NCI-H748 (cell line): ENCODE results near the gene PRR20G.

ENCODE experiments used
- DNase-seq: peaks from one replicate; lab custom pipeline; 2025; ENCODE audit not compliant: unreplicated experiment; lab: John Stamatoyannopoulos, UW

The PRR20G gene

GRCh38 chr3:127264794-127265514 is 22.9 kb downstream of the PRR20G start:
- DNase-seq, result no peak

GRCh38 chr3:127264292-127264691 is 23.6 kb downstream of the PRR20G start:
- DNase-seq, result no peak

DNA sequence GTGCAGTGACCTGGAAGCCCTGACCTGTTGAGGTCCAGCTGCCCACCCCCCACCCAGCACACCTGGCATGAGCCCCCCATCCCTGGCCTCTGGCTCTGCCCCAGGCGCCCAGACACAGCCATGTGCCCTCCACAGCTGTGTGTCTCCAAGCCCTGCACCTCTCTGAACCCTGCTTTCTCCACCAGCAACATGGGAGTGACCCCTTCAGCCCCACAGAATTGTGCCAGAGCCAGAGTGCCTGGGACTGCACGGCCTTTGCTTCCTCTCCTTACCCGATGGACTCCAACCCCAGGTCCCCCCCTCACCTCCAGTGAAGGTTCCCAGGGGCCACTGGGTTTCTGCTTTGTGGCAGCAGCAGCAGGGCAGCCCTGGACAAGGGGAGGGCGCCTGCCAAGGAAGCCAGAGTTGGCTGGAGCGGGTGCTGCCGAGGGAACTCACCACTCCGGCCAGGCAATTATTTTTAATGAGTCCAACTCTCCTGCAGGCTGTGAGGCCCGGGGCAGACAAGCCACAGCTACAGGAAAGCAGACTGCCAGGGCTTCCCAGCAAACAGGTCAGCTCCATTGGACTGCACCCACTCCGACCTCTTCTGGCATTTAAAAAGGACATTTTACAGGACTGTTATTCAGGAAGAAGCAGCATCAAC is 24.1 kb downstream of the PRR20G start:
- DNase-seq, result no peak

GRCh38 chr3:127263037-127263436 is 24.8 kb downstream of the PRR20G start:
- no peak for DNase-seq

DNA sequence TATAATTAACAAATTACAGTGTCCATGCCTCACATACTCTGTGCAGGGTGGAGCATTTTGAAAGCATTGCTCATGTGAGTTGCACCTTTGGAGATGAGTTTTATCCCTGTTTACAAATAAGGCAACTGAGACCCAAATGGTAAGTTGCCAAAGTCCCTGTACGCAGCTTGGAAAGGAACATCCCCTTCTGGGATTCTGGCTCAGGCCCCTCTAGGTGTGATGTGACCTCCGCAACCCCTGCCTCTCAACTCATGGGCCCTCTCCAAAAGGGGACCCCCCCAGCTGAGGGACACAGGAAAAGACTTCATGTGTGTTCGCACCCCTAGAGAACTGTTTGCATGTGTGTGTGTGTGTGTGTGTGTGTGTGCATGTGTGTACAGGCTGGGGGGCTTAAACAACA is 25.3 kb downstream of the PRR20G start:
- DNase-seq, result no peak

GRCh38 chr3:127261925-127262324 is 25.9 kb downstream of the PRR20G start:
- no peak for DNase-seq

GRCh38 chr3:127260826-127261555 is 26.9 kb downstream of the PRR20G start:
- no peak for DNase-seq

DNA sequence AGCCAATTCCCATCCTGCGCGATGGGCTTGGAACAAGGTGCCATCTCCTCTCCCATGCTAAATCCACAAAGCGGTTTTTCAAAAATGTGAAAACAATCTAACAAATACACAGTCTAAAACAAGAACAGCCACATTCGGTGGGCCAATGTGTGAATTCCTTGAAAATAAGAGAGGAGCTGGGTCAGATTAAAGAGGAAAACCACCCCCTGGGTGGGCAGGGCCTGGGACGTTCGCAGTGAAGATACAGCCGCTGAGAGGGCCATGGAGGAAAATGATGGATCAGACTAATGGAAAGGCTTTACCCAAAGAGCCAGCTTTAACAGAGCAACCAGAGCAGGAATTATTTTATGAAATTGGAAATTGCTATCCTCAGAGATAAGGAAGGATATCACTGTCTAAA is 27.4 kb downstream of the PRR20G start:
- DNase-seq, result no peak

GRCh38 chr3:127259882-127260281 is 28.0 kb downstream of the PRR20G start:
- no peak for DNase-seq

DNA sequence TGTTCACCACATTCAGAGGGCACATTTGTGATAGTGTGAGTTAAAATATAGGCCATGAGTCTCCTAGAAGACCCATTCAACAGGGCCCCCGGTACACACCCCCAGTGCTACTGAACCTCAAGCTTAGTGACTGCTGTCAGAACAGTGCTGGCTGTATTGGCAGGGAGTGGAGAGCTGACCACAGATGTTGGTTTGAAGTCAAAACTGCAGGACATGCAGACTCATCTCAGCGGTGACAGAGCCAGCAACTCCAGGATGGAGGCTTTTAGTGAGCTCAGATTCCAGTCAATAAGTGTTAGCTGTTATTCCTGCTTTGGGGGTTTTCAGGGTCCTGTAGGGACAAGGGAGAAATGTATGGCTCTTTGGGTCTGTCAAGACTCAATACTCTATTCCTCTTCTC is 29.1 kb downstream of the PRR20G start:
- DNase-seq, result no peak

DNA sequence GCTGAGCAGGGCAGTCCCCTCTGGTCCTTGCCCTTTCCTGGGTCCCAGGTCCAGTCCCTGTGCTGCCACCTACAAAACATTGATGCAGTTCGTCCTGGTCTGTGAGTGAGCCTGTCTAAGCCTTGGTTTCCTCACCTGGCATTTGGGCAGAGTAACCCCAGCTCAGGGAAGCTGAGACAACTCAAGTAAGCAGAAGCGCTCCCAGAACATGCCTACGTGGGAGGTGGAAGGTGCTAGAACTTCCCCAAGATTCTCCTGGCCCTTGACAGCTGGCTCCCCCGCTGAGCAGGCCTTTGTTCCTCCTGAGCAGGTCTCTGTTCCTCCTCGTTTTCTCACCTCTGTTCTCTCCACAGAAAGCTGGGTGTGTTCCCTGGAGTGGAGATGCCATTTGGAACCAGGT is 30.5 kb downstream of the PRR20G start:
- DNase-seq, result no peak

DNA sequence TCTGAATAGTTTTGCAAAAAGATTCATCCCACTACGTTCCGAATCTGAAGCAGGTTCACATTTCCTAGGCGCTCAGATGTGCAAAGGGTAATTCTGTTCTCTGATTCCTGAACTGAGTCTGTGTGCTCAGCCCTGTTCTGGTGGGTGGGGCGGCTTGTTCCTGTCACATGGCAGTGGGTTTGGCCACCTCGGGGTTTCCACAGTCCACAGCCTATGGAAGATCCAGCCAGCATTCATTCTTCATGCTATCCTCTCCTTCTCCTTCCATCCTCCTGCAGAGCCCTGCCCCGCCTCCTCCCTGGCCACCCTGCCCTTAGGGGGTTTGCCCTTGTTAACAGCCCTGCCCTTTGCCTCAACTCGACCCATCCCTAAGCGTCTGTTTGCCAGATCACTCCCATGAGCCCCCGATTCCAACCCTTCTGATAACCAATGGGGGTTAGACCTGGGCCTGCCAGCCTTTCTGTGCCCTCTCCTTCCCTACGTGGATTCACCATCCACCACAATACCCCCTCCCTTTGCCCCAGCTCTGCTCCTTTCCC is 31.0 kb downstream of the PRR20G start:
- DNase-seq, result no peak

- DNase-seq, result no peak
Observed at GRCh38 chr3:127256138-127256537, 31.7 kb downstream of the PRR20G start.

DNA sequence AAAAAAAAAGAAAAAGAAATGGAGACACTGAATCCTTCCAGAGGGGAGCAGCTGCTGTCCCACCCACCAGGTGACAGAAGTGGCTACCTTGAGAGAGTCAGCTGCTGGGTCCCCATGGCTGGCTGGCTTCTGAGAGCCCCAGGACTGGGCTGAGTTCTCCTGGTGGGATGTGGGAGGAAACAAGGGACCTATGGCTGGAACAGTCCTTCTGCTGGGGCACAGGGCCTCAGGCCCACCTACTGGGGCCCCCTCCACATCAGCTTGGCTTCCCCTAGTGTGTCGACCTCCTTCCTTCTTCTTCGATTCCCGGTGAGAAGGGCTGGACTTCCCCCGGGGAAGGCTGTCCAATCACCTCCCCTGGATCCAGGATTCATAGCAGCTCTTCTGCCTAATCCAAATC is 32.3 kb downstream of the PRR20G start:
- DNase-seq, result no peak

DNA sequence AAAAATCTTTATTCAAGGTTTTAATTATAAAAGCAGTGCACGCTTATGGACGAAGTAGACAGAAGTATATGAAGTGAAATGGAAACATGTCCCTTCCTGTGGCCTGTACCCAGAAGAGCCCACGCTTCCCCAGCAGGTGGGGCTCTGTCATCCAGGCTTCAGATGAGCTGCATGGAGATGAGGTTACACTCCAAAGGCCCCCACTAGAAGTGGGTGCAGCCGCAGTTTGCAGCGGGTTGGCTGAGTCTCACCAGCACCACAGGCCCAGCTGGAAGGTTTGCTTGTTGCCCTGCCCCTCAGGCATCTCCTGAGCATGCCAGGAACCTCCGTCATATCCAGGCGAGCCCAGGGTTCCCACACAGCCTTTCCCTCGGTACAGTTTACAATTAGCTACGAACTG is 33.1 kb downstream of the PRR20G start:
- peak; percentile 10 for DNase-seq

DNA sequence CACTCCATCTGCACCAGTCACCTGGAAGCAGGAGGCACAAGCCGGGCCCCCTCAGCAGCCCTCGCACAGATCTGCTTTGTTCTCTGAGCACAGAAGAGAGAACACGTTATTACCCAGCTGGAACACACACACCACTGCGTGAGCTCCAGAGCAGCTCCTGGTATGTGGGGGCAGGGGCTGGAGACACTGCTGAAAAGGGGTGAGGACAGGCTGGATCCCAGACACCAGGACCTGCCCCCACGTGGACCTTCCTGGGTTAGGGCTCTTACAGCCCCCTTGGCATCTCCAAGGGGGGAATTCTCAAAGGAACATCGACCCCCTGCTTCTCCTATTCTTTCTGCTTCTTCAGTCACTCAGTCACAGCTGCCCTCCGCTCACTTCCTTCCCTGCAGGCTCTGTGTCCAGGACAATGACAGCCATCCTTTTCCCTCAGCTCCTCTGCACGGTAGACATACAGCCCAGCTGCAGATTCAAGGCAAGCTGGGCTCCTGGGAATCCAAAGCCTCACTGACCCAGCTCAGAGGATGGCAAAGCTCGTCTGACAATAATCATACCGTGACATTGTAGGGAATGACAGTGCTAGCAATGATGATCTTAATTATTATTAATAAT is 33.7 kb downstream of the PRR20G start:
- no peak for DNase-seq

DNA sequence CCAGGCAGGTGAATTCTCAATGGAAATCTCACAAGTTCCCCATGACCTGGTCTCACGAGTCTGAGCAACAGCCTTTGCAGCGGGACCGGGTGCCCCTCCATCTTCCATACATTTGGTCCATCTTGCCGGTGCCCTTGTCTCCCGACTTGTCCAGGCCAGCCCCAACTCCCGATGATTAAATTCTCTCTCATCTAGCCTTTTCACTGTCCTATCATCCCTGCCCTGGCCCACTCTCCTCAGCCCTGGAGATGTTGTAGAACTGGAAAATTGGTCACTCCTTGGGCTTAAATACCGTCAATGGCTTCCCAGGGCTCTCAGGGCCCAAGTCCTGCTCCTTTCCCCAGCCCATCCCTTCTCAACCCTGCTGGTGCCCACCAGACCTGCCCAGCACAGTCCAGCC is 34.4 kb downstream of the PRR20G start:
- no peak for DNase-seq

DNA sequence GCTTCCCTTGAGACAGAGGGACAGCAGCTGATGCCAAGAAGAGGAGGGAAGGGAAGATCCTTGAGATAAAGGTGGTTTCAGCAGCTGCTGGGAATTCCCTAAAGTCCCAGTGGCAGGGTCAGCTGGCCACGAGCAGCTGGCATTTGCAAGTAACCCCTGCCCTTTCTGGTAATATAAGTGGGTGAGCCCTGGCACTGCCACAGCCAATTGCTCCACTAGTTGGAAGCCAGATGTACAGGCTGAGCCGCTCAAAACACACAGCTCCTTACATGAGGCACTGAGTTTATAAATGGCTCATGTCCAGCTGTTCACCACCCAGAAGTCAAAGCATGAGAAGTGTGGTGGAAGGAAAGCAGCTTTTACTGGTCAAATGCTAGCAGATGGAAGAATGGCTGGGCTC is 35.4 kb downstream of the PRR20G start:
- DNase-seq, result no peak

GRCh38 chr3:127250032-127250431 is 37.8 kb downstream of the PRR20G start:
- no peak for DNase-seq

DNA sequence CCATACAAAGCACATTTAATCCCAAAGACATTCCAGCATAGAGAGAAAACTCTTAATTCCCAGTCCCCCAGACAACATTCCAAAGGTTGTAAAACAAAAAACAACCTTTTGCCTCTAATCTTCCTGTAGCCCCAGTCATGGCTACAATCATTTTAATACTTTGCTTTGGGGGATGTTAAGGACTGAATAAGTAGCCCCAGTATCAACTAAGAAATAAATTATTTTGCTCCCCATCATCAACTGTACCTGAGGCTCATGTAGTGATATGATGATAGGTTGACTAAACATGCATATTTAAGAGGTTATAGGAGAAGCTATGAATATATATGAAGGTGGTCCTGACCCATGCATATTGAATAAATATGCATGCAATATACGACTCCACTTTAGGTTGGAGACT is 40.6 kb downstream of the PRR20G start:
- DNase-seq, result no peak

DNA sequence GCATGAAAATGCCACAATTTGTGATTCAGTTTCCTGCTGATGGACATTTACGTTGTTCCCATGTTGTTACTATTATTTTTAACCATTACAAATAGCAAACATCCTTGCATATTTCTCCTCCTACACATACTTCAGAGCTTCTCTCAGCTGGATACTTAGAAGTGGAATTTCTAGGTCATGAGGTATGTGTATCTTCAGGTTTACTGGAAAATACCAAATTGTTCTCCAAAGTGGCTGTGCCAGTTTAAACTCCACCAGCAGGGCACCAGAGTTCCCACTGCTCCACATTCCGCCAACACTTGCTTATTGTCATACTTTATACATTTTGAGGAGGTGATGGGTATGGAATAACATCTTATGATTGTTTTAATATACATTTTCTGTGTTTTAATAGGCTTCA is 49.2 kb downstream of the PRR20G start:
- no peak for DNase-seq

- peak; percentile 30 for DNase-seq
Observed at GRCh38 chr3:127237835-127238234, 50.0 kb downstream of the PRR20G start.
